Measurements from ENCODE around the gene NOTUM. TPM values are rescaled to one million over a fixed set of nuclear protein-coding genes. Genes with fewer than 3 reads are reported as not detected.
A peak's percentile ranks its signal among the peaks of the same experiment; 100 is the strongest.

NOTUM gene
- total and polyA plus RNA-seq, 9 of the 15 experiments (the other 6 are each of a cell fraction or from before 2014, with no cell fraction given): 0.03 to 14.0 (median 4.1) TPM

- TF ChIP-seq HOMEZ (CRISPR knock-in tag; IDR thresholded peaks at IDR 0.05) (no peak), ATF4 (CRISPR knock-in tag; IDR thresholded peaks at IDR 0.05) (peak; percentile 43; the same call in 1 of the 2 replicates), BRD9 (IDR thresholded peaks at IDR 0.05; ENCODE audit: low read depth, partially characterized antibody) (no peak), PCBP1 (IDR thresholded peaks at IDR 0.05; ENCODE audit: low read depth, low read length, poor library complexity, severe bottlenecking) (peak; percentile 31), CSDE1 (IDR thresholded peaks at IDR 0.05) (no peak), MAZ (CRISPR knock-in tag; conservative IDR thresholded peaks at IDR 0.05 in 1 of 2, IDR thresholded peaks at IDR 0.05 in 1 of 2) (peak in 1 of 2 experiments; percentile 86; a peak in 3 of 4 replicates), ZNF165 (CRISPR knock-in tag; IDR thresholded peaks at IDR 0.05; ENCODE audit: borderline replicate concordance) (no peak), ZBTB9 (CRISPR knock-in tag; IDR thresholded peaks at IDR 0.05) (0 out of 2 replicates have a peak, but pooled peaks have one; percentile 80), KLF13 (tag; IDR thresholded peaks at IDR 0.05; ENCODE audit: borderline replicate concordance, low read depth) (no peak), YY1 (IDR thresholded peaks at IDR 0.05; ENCODE audit: borderline replicate concordance in 1 of 3, control insufficient read depth in 1 of 3, extremely low read depth in 1 of 3, insufficient read depth in 3 of 3, insufficient read length in 1 of 3, insufficient replicate concordance in 2 of 3, low read depth in 1 of 3, low read length in 2 of 3) (peak; percentile 12 to 81 (median 72)), ZBTB7A (IDR thresholded peaks at IDR 0.05; ENCODE audit: borderline replicate concordance, control insufficient read depth, low read depth, low read length) (peak; percentile 38; the same call in 1 of the 2 replicates), RAD21 (CRISPR knock-in tag; conservative IDR thresholded peaks at IDR 0.05 in 1 of 2, IDR thresholded peaks at IDR 0.05 in 1 of 2) (0 out of 4 replicates have a peak, but pooled peaks of 1 of the 2 experiments have one; percentile 17), CEBPG (CRISPR knock-in tag; IDR thresholded peaks at IDR 0.05) (no peak), CEBPG (tag; conservative IDR thresholded peaks at IDR 0.05 in 1 of 2, IDR thresholded peaks at IDR 0.05 in 1 of 2) (no peak), NR0B1 (IDR thresholded peaks at IDR 0.05; ENCODE audit: partially characterized antibody) (no peak), OTX1 (CRISPR knock-in tag; IDR thresholded peaks at IDR 0.05) (no peak), XRCC3 (IDR thresholded peaks at IDR 0.05) (no peak)
Observed at GRCh38 chr17:81917565-81918332, 43.2 kb downstream of the NOTUM start, which contains the start of gene SIRT7 (continued).
